Transverse colon (tissue), 4 donors: ENCODE measurements around the gene MYO15B. TPM values are rescaled to one million over a fixed set of nuclear protein-coding genes. Genes with fewer than 3 reads are reported as not detected.

Experiments
- DNase-seq: peaks from one replicate; pipeline ENCODE4 v3.0.0-alpha.2; 2019
- H3K27ac ChIP-seq, 4 donors: fragments of 200-600 bp; sonication (generic); 2 replicates each; pipeline ENCODE4 v1.5.1; 2016 to 2018; ENCODE audit warnings: inconsistent platforms in 4 of 4
- H3K27me3 ChIP-seq: fragments of 200-600 bp; sonication (generic); 2 replicates; pipeline ENCODE4 v1.5.1; 2017; ENCODE audit warnings: inconsistent platforms
- H3K36me3 ChIP-seq, 4 donors: fragments of 200-600 bp; sonication (generic); 2 replicates each; pipeline ENCODE4 v1.5.1; 2017 to 2019; ENCODE audit warnings: inconsistent platforms in 4 of 4
- H3K4me1 ChIP-seq, 4 donors: fragments of 200-600 bp; sonication (generic); 2 replicates each; pipeline ENCODE4 v1.5.1; 2017 to 2020; ENCODE audit warnings: inconsistent platforms in 4 of 4
- H3K4me3 ChIP-seq, 4 donors: fragments of 200-600 bp; sonication (generic); 1 replicate in 1 of 4; 2 replicates in 3 of 4; pipeline versions ENCODE4 v1.5.1 to v1.6.1; 2017 to 2019; ENCODE audit warnings: inconsistent platforms in 4 of 4
- H3K9me3 ChIP-seq, 2 donors: fragments of 200-600 bp; sonication (generic); 2 replicates each; pipeline ENCODE4 v1.5.1; 2017 to 2019; ENCODE audit warnings: inconsistent platforms in 2 of 2
- EP300 ChIP-seq: sonication (generic); formaldehyde crosslinking; IDR thresholded peaks from one replicate; pipeline ENCODE4 v1.6.1; 2017; ENCODE audit warnings: antibody characterized with exemption, low read depth
- POLR2A ChIP-seq: fragments of 450-650 bp; IDR thresholded peaks from one replicate; pipeline ENCODE4 v1.6.1; 2016; ENCODE audit warnings: antibody characterized with exemption, mild to moderate bottlenecking, moderate library complexity
- POLR2AphosphoS5 ChIP-seq, 3 donors: sonication (generic); formaldehyde crosslinking; IDR thresholded peaks; one replicate each; pipeline ENCODE4 v1.6.1; 2016; ENCODE audit warnings: antibody characterized with exemption in 3 of 3
- WGBS, 2 donors: methylation state at CpG; one replicate each; pipeline ENCODE4 v1.1.5; 2018; ENCODE audit warnings: low coverage in 1 of 2; 5-methylcytosine and 5-hydroxymethylcytosine counted together
- in situ Hi-C, 4 donors: fragments of 200-750 bp; cut with MboI; loops; one replicate each; pipeline versions ENCODE4 v1.15.0 to v1.15.1; 2017; ENCODE audit warnings: low sequenced_read_pairs in 3 of 4, low pct_ligation_motif_present in 1 of 4, low pct_unique_long_range_greater_than_20kb in 1 of 4
- intact Hi-C: fragments of 100-400 bp; cut with DNase I; formaldehyde crosslinking; loops from one replicate; pipeline ENCODE4 v1.15.1; 2023; ENCODE audit warnings: low total_unique reads
- total RNA-seq, 4 donors: library from RNA; depleted of rRNA; stranded (reverse); fragments of >200 nt; gene quantifications; one replicate each; pipeline ENCODE4 v1.1.0, GENCODE V29; 2016
- TF ChIP-seq, protein P1 (sequence below), 5 experiments: fragments of 200-600 bp in 3 of 5; fragments of 450-650 bp in 2 of 5; sonication (generic) in 3 of 5; IDR thresholded peaks; 1 replicate in 2 of 5; 2 replicates in 3 of 5; pipeline ENCODE4 v1.5.1; 2016 to 2017; ENCODE audit warnings: antibody characterized with exemption in 5 of 5, inconsistent platforms in 3 of 5, mild to moderate bottlenecking in 2 of 5, moderate library complexity in 1 of 5

MYO15B gene
- total RNA-seq, 4 donors from 2014 or later, result 59.3 to 1,778 (median 829) TPM

GRCh38 chr17:75624714-75625345 is 37.2 kb downstream of the MYO15B start:
- H3K36me3 ChIP-seq, result peaks cover 0 to 5% (median 2%) of the 10 kb centered on the region in 4 donors
- in situ Hi-C loops, result no loop called here

DNA sequence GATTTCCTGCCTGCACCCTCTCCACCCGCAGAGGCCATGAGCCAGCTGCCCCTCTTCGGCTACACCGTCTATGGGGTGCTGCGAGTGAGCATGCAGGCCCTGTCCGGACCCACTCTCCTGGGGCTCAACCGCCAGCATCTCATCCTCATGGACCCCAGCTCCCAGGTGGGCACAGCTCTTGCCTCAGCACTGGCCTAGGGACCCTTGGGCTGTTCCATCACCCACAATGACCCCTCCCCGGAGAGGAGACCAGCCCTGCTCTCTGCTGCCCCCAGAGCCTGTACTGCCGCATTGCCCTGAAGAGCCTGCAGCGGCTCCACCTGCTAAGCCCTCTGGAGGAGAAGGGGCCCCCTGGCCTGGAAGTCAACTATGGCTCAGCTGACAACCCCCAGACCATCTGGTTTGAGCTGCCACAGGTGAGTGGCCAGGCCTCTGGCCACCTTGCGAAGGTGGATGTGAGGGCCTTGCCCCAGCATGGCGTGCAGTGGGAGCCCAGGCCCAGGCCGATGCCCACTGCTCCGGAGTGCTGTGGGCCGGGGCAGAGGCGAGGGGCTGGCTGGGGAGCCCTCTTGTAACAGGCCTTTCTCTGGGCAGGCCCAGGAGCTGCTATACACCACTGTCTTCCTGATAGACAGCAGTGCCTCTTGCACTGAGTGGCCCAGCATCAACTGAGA is 38.4 kb downstream of the MYO15B start:
- DNase-seq, result no peak
- H3K36me3 ChIP-seq, result peaks cover 0 to 5% (median 2%) of the 10 kb centered on the region in 4 donors
- H3K27ac ChIP-seq, result no peak overlapping the region
- in situ Hi-C loops, result no loop called here
- 94% methylated on average over 11 of the region's 15 CpGs; no CpG with 5 or more reads in 1 of the 2 donors for WGBS, 2 donors
- intact Hi-C loops, result no loop called here
- no peaks in the 10 kb centered on the region for H3K27me3 ChIP-seq
- H3K9me3 ChIP-seq, result no peaks in the 10 kb centered on the region
- no peak overlapping the region for H3K4me3 ChIP-seq
- H3K4me1 ChIP-seq, result no peaks in the 10 kb centered on the region
- TF ChIP-seq, protein P1, sequence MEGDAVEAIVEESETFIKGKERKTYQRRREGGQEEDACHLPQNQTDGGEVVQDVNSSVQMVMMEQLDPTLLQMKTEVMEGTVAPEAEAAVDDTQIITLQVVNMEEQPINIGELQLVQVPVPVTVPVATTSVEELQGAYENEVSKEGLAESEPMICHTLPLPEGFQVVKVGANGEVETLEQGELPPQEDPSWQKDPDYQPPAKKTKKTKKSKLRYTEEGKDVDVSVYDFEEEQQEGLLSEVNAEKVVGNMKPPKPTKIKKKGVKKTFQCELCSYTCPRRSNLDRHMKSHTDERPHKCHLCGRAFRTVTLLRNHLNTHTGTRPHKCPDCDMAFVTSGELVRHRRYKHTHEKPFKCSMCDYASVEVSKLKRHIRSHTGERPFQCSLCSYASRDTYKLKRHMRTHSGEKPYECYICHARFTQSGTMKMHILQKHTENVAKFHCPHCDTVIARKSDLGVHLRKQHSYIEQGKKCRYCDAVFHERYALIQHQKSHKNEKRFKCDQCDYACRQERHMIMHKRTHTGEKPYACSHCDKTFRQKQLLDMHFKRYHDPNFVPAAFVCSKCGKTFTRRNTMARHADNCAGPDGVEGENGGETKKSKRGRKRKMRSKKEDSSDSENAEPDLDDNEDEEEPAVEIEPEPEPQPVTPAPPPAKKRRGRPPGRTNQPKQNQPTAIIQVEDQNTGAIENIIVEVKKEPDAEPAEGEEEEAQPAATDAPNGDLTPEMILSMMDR (IDR thresholded peaks at IDR 0.05), result peak; percentile 24 to 56 (median 49)
- TF ChIP-seq POLR2A (no peak), POLR2AphosphoS5 (IDR thresholded peaks at IDR 0.05) (no peak), EP300 (no peak)

More at GRCh38 chr17:75624714-75625345, 37.2 kb downstream of the MYO15B start:
- intact Hi-C loops, result no loop called here
- Histone ChIP-seq H3K9me3 (no peaks in the 10 kb centered on the region), H3K27me3 (no peaks in the 10 kb centered on the region), H3K27ac (no peak overlapping the region), H3K4me1 (no peaks in the 10 kb centered on the region), H3K4me3 (no peak overlapping the region)
- no peak for DNase-seq
- TF ChIP-seq POLR2AphosphoS5 (IDR thresholded peaks at IDR 0.05), result no peak
- no peak for TF ChIP-seq EP300
- no peak for TF ChIP-seq POLR2A
- TF ChIP-seq, protein P1 (IDR thresholded peaks at IDR 0.05), result no peak
- 91% methylated on average over 20 of the region's 23 CpGs; no CpG with 5 or more reads in 1 of the 2 donors for WGBS, 2 donors

DNA sequence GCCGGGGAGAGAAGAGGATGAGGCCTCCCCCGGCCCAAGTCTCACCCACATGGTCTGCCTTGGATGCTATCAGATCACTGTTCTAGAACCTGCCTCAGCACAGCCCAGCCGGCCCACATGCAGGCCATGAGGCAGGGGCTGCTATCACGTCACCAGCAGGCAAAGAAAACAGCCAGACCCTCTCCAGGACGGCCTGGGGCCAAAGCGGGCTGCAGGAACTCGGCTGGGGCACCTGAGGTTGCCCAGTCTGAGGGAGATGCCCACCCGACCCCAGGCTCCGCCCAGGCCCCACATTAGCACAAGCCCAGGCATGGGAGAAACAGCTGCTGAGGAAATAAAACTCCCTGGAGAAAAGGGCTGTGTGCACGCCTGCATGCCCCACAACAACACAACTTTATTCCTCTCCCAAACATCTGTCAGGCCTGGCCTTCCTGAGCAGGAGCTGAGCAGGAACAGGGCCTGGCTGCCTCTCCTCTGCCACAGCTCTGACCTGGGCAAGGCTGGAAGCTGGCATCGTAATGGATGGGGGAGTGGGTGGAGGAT is 39.0 kb downstream of the MYO15B start:
- intact Hi-C loops (no loop called here), in situ Hi-C loops (no loop called here)
- Histone ChIP-seq H3K4me3 (no peak overlapping the region), H3K27ac (no peak overlapping the region), H3K9me3 (no peaks in the 10 kb centered on the region), H3K4me1 (no peaks in the 10 kb centered on the region), H3K27me3 (no peaks in the 10 kb centered on the region), H3K36me3 (peaks cover 0 to 5% (median 2%) of the 10 kb centered on the region in 4 donors)
- 81% methylated on average over 11 of the region's 11 CpGs; no CpG with 5 or more reads in 1 of the 2 donors for WGBS, 2 donors
- no peak for TF ChIP-seq POLR2A
- no peak for TF ChIP-seq POLR2AphosphoS5 (IDR thresholded peaks at IDR 0.05)
- TF ChIP-seq, protein P1 (IDR thresholded peaks at IDR 0.05), result no peak
- no peak for TF ChIP-seq EP300
- DNase-seq, result no peak

- intact Hi-C loops (no loop called here), in situ Hi-C loops (no loop called here)
- 80 to 92% methylated on average over 1 to 10 of the region's 10 CpGs for WGBS, 2 donors
Observed at GRCh38 chr17:75627094-75627493, 39.5 kb downstream of the MYO15B start.

More at GRCh38 chr17:75627094-75627493, 39.5 kb downstream of the MYO15B start:
- Histone ChIP-seq H3K27me3 (no peaks in the 10 kb centered on the region), H3K36me3 (peaks cover 0 to 5% (median 2%) of the 10 kb centered on the region in 4 donors), H3K4me3 (no peak overlapping the region), H3K4me1 (no peaks in the 10 kb centered on the region), H3K9me3 (no peaks in the 10 kb centered on the region), H3K27ac (no peak overlapping the region)
- DNase-seq, result no peak
- TF ChIP-seq, protein P1 (IDR thresholded peaks at IDR 0.05), result no peak
- no peak for TF ChIP-seq POLR2A
- no peak for TF ChIP-seq EP300
- no peak for TF ChIP-seq POLR2AphosphoS5 (IDR thresholded peaks at IDR 0.05)
